ENCODE results near the gene ADGRG1. TPM values are rescaled to one million over a fixed set of nuclear protein-coding genes. Genes with fewer than 3 reads are reported as not detected.
"Not testable (repeated sequence)": the region's sequence is repeated elsewhere in the genome, so short reads cannot be mapped to it uniquely, and the experiment has no call there.

ADGRG1 gene
- total RNA-seq, 1 donor from 2014 or later: 41.1 TPM

- Mint-ChIP-seq H3K4me3 (no peak overlapping the region), H3K4me1 (ENCODE audit: unreplicated experiment) (peaks cover 6% of the 10 kb centered on the region), H3K36me3 (no peaks in the 10 kb centered on the region), H3K27me3 (no peaks in the 10 kb centered on the region), H3K9me3 (no peaks in the 10 kb centered on the region), H3K27ac (no peak overlapping the region)
- no peak for DNase-seq (ENCODE audit: extremely low spot score, unreplicated experiment)
- no peak for TF ChIP-seq CTCF (conservative IDR thresholded peaks at IDR 0.05)
Measured at GRCh38 chr16:57593990-57594389, 34.4 kb upstream of the ADGRG1 start.

GRCh38 chr16:57594531-57595031 is 33.8 kb upstream of the ADGRG1 start:
- peaks cover 6% of the 10 kb centered on the region for H3K4me1 Mint-ChIP-seq (ENCODE audit: unreplicated experiment)
- no peaks in the 10 kb centered on the region for H3K36me3 Mint-ChIP-seq
- H3K27ac Mint-ChIP-seq: no peak overlapping the region
- no peak overlapping the region for H3K4me3 Mint-ChIP-seq
- peak; percentile 29 for DNase-seq (ENCODE audit: extremely low spot score, unreplicated experiment)
- no peak for TF ChIP-seq CTCF (conservative IDR thresholded peaks at IDR 0.05)
- no peaks in the 10 kb centered on the region for H3K27me3 Mint-ChIP-seq
- H3K9me3 Mint-ChIP-seq: no peaks in the 10 kb centered on the region

- not testable (repeated sequence) for H3K4me1 Mint-ChIP-seq (ENCODE audit: unreplicated experiment); H3K4me3 Mint-ChIP-seq; H3K36me3 Mint-ChIP-seq; H3K27me3 Mint-ChIP-seq; DNase-seq (ENCODE audit: extremely low spot score, unreplicated experiment); H3K27ac Mint-ChIP-seq; H3K9me3 Mint-ChIP-seq
Measured at GRCh38 chr16:57596234-57596633, 32.2 kb upstream of the ADGRG1 start.

GRCh38 chr16:57598437-57598836 is 30.0 kb upstream of the ADGRG1 start:
- Mint-ChIP-seq H3K4me1 (ENCODE audit: unreplicated experiment) (no peaks in the 10 kb centered on the region), H3K27ac (no peak overlapping the region), H3K4me3 (no peak overlapping the region), H3K9me3 (no peaks in the 10 kb centered on the region), H3K36me3 (no peaks in the 10 kb centered on the region), H3K27me3 (peaks cover 2% of the 10 kb centered on the region)
- no peak for DNase-seq (ENCODE audit: extremely low spot score, unreplicated experiment)
- no peak for TF ChIP-seq CTCF (conservative IDR thresholded peaks at IDR 0.05)

GRCh38 chr16:57600048-57600835 is 28.2 kb upstream of the ADGRG1 start:
- peak; percentile 79 for TF ChIP-seq CTCF (conservative IDR thresholded peaks at IDR 0.05)
- H3K4me1 Mint-ChIP-seq (ENCODE audit: unreplicated experiment): peaks cover 4% of the 10 kb centered on the region
- no peak overlapping the region for H3K4me3 Mint-ChIP-seq
- H3K9me3 Mint-ChIP-seq: no peaks in the 10 kb centered on the region
- peak; percentile 72 for DNase-seq (ENCODE audit: extremely low spot score, unreplicated experiment)
- peaks cover 3% of the 10 kb centered on the region for H3K27me3 Mint-ChIP-seq
- H3K36me3 Mint-ChIP-seq: no peaks in the 10 kb centered on the region
- H3K27ac Mint-ChIP-seq: no peak overlapping the region

GRCh38 chr16:57600952-57601580 is 27.4 kb upstream of the ADGRG1 start:
- H3K27ac Mint-ChIP-seq: no peak overlapping the region
- H3K4me3 Mint-ChIP-seq: no peak overlapping the region
- no peaks in the 10 kb centered on the region for H3K36me3 Mint-ChIP-seq
- peaks cover 4% of the 10 kb centered on the region for H3K4me1 Mint-ChIP-seq (ENCODE audit: unreplicated experiment)
- H3K9me3 Mint-ChIP-seq: no peaks in the 10 kb centered on the region
- no peak for TF ChIP-seq CTCF (conservative IDR thresholded peaks at IDR 0.05)
- DNase-seq (ENCODE audit: extremely low spot score, unreplicated experiment): no peak
- peaks cover 3% of the 10 kb centered on the region for H3K27me3 Mint-ChIP-seq
